WTC11 (cell line): ENCODE measurements around the gene C1QL1.

ENCODE experiments used
- CBFB ChIP-seq: sonication (generic); formaldehyde crosslinking; IDR thresholded peaks from 2 replicates; pipeline ENCODE4 v1.8.1; 2022; ENCODE audit warnings: mild to moderate bottlenecking, low read depth, missing genetic modification reagents
- CTCF ChIP-seq: fragments of 200-600 bp; IDR thresholded peaks from 2 replicates; pipeline ENCODE4 v1.8.0; 2022; ENCODE audit warnings: antibody characterized with exemption
- KAT7 ChIP-seq: sonication (generic); formaldehyde crosslinking; IDR thresholded peaks from 2 replicates; pipeline ENCODE4 v1.8.1; 2023; ENCODE audit warnings: missing genetic modification reagents, mild to moderate bottlenecking, borderline replicate concordance
- SP1 ChIP-seq: sonication (generic); formaldehyde crosslinking; conservative IDR thresholded peaks from 2 replicates; pipeline ENCODE4 v1.8.1; 2022; ENCODE audit warnings: missing genetic modification reagents
- ZNF512 ChIP-seq: sonication (generic); formaldehyde crosslinking; IDR thresholded peaks from 2 replicates; pipeline ENCODE4 v1.8.1; 2022; ENCODE audit warnings: missing genetic modification reagents, borderline replicate concordance

- TF ChIP-seq KAT7 (CRISPR knock-in tag) (no peak), CTCF (no peak), CBFB (CRISPR knock-in tag) (no peak), ZNF512 (CRISPR knock-in tag) (no peak), SP1 (CRISPR knock-in tag) (no peak)
Observed at GRCh38 chr17:44940768-44941167, 27.3 kb downstream of the C1QL1 start.
